GM21367 (cell line): ENCODE results near the gene SASH1.
"Not testable (repeated sequence)": the region's sequence is repeated elsewhere in the genome, so short reads cannot be mapped to it uniquely, and the experiment has no call there.

Experiments
- ATAC-seq: cut with Tn5 transposase; IDR thresholded peaks from one replicate; pipeline ENCODE4 v1.9.1; 2021; ENCODE audit not compliant: unreplicated experiment

Gene SASH1

DNA sequence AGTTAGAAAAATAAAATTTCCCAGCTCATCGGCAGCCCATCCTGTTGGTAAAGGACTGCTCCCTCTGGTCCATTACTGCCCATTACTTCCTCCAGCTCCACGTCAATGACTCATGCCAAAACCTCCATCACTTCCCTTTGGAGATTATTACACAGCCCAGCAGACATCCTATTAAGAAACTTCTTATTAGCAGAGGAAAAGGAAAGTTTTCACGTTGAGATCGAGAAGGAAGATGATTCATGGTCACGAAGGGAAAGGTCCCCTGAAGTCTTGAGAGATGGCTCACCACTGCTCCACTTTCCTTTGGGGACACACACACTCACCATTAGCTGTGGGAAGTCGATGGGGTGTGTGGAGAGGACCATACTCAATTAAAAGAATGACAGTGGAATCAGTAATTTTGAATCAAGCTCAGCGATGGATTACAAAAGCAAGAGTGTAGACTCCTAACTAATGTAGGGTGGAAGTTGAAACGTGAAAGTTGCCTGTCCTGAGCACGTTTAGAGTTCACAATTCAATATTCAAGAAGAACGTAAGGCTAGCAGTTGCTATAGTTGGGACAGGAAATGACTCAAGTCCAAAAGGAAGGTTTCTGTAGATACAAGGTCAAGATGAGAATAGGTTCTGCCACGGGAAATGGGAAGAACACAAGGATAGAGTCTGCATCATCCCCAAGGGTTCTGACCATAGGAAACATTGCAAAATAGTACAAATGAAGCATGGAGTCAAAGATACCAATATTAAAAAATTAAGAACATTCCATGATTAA, 21.6 kb downstream of the SASH1 start:
- no peak for ATAC-seq

DNA sequence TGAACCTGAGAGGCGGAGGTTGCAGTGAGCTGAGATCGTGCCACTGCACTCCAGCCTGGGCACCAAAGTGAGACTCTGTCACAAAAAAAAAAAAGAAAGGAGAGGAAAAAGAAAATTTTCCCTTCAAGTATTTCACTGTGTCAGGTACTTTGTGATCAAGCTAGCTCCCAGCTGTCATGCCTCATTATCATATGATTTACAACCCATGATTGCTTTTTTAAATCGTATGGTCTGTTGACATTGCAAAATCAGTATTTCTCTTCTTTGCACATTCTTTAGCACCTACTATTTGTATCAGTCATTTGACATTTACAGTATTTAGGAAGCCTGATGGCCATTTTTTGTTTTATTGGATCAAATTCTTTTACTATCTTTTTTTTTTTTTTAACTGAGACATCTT, 22.4 kb downstream of the SASH1 start:
- no peak for ATAC-seq

DNA sequence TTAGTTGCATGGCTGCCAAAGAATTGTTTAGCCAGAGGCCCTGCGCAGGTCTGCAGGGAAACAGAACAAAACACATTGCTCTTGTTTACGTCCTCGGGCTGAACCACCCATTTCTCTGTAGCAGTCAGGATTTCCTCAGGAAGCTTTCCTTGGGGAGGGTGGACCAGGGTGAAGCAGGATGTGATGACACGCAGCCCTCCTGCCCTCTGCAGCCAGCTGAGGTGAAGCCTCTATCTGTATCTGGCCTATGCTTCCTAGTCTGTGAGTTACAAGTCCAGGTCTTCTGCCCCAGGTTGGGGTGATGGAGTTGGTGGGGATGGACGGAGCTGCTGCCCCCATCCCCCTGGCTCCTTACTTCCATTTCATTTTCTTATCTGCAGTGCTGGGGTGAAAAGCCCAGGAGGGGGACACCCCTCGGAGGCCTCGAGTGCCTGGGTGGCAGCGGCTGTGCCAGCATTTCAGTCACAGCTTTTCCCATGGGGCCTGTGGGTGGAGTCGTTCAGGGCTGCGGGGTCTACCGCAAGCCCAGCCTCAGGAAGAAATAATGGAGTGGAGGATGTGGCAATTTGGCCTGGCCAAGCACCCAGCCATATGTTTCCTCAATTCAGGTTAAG, 24.9 kb downstream of the SASH1 start:
- no peak for ATAC-seq

DNA sequence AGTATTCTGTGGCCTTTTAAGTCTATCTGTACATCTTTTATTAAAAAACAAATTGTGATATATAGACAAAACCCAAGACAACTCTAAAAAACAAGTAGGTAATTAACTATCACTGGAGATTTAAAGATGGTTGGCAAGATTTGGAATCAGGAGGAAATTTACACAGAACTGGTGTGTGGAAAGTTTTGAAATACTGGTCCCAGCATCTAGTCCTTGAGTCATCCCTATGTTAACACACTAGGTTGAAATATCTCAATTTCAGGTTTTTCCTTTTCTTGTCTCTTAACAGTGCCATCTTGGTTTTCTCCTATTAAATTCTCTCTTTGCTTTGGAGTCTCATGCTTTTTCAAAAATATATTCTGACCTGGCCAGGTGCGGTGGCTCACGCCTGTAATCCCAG, 27.5 kb downstream of the SASH1 start:
- ATAC-seq = no peak

DNA sequence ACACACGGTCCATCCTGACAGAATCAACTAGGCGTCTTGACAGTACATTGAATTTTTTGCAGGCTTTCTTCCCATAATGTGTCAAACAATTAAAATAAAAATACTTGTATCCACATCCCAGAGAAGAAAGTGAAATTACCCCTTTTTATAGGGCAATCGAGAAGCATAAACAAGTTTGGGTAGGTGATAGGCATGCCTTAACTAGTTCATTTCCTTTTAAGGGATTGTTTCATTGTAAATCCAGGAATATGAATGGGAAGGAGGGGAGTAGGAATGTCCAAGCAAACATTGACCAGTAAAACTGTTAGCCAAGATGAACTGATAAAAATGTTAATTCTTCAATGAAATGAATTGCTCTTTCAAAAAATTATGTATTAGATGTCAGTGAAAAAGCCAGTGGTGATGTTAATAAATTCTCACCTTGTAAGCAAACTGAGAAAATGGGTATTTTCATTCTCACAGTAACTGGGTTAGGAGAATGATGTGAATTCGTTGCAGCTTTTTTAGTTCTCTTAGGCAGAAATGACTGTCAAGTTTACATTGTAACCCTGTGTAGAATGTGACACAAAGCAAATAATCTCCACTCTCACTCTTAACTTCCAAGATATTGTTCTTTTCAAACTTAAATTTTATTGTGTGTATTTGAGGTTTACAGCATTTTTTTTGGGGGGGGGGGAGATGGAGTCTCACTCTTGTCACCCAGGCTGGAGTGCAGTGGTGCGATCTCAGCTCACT, 31.6 kb downstream of the SASH1 start:
- ATAC-seq = no peak

DNA sequence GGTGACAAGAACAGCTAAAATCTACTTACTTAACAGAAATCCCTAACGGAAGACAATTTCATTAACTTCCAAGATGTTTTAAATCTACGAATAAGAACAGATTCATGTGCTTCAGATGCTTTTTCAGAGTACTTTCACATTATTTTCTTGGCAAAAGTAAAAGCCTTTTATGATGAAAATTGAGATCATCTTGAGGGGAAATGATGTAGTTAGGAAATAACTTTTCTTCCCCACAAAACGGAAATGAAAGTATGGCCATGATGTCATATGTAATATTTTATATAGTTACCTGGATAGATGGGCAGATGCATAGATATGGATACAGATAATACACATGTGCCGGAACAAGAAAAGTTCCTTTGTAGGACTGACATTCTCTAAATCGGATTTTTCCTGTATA, 32.8 kb downstream of the SASH1 start:
- ATAC-seq = no peak

DNA sequence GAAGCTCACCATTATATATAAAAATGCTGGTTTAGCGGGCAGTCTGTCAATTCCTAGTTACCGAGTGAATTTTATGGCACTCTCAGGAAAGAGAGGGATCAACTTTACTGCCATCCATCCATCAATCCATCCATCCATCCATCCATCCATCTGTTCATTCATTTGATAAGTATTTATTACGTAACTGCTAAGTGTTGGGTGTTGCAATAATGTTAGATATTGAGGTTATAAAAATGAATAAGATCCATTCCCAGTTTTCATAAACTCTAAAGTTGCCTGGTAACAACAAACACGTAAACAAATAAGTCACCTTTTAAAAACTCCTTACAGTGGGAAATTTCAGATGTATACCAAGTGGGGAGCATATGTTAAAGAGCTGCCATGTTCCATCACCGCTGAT, 36.8 kb downstream of the SASH1 start:
- no peak for ATAC-seq

DNA sequence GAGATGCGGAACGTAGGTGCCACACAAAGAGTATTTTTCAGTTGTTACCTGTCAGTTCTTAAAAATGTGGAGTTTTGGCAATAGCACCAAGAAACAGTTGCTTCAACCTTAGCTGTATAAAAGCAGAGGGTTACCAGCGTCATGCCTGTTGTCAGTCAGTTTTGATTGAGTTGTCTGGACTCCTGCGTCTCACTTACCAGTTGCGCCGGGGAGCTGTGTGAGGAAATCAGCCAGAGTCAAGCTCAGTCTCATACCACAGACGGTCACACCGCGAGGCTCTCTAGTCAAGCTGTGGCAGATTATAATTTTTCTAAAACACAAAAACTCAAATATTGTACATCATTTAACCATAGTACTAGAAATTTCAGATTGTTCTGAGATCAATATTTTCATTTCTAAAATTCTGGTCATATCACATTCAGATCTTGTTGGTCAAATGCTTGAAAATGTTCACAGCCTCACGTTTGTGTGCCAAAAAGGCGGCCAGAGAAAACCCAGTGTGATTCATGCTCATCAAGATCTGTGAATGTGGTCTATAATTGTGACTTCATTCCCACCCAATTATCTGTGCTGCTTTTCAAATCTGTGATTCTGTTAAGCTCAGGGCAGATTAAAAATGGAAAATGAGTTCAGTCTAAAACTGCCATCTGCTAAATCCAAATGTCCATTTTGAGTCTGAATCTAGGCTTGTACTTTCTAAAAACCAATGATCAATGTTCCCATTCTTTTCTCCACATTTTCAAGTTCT, 37.5 kb downstream of the SASH1 start:
- no peak for ATAC-seq

DNA sequence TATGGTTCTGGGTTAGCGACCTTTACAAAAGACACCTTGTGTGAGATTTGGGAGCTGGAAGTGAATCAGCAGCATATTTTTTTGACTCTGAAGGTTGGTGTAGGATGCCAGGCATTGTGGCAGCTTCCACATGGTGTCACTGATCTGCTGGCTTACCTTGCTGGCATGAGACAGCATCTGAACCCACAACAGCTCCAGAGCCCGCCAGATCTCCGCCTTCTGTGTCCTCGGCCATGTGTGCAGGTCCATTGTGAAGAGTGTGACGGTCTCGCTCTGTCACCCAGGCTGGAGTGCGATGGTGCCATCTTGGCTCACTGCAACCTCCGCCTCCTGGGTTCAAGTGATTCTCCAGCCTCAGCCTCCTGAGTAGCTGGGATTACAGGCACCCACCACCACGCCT, 39.4 kb downstream of the SASH1 start:
- not testable (repeated sequence) for ATAC-seq

DNA sequence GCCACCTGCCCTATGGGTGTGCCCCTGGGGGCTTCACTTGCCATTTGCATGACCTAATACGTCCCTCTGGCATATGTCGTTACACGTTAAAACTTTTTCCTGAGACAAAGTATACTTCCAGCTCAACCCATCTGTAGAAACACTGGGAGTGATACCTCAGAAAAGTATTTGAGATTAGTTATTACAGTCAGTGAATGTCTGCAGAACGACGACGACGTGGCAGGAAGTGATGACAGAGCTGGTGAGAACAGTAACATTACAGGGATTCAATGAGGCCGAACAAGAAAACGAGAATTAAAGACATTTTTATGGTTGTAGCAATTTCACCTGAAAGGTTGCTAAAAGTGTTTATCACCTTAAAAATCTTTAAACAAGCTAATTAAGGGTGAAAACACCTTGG, 40.2 kb downstream of the SASH1 start:
- ATAC-seq = no peak

DNA sequence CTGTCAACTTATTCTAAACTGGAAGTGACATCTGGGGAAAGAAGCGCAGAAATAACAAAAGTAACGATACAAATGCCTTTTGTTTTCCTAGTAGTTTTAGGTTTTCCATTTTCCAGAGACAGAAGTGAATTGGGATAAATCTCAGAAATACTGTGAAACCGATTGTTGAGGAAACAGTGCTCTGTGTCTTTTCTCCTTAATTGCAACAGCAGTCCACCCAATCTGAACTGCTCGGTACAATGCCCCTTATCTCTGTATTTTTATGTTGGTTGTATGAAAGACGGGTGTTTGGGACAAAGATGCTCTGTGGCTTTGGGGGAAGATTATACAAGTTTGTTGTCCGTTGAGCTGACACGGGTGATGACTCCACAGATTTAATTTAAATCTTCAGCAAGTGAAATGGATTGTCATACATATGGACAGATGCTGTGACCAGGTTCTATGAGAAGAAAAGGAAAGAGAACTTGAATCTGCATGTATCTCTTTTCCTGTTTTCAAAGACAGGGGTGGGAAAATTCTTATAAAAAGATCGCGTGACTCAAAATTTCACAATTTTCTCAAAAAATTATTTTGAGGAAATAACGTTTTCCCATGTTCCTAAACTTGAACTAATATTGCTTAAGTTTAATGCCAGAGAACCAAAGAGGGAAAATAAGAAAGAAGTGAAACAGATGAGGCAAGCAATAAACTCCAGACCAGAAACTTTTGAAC, 41.2 kb downstream of the SASH1 start:
- ATAC-seq = no peak

DNA sequence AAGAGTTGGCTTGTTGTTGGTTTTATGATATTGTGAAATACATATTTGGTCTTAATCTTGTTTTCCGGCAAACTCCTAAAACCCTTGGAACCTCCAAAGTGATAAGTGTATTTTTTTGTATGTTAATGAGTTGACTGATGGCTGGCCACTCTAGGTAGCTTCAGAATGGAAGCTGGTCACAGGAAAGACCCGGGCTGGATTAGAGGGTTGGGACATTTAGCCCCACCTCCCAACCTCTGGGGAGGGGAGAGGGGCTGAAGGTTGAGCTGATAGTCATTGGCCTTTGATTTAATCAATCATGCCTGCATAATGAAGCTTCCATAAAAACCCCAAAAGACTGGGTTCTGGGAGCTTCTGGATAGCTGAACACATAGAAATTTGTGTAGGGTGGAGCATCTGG, 42.7 kb downstream of the SASH1 start:
- ATAC-seq = no peak

DNA sequence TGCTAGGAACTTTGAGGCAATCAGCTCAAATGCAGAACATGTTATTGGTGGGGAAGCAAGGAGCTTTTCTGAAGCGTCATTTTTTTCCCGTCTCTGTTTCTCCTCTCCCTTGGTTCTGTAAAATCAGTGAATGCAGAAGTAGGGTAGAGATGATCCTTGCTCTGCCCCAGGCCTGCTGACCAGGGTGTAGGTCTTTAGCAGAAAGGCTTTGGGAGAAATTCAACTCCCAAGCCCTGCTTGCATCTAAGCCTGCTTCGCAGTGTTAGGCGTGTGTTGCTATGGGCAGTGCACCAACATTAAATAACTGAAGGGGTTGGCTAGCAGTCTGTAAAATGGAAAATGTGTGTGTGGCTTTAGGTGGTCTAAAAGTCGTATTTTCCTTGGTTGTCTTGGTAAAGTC, 45.9 kb downstream of the SASH1 start:
- ATAC-seq = no peak

DNA sequence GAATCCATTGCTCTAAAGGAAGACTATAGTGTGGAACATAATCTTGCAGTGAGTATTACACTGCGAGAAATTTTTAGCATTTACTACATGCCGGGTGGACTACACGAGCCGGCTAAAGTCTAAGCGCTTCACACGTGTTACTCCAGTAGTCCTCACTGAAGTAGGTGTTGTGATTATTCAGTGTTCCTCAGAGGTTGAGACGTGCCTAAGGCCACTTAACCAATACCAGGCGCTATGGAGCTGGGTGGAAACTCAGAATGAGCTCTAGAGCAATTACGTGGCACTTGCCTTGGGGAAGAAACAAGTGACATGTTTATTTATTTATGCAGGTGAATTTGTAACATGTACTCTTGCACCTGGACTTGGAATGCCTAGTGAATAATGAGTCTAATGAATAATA, 46.4 kb downstream of the SASH1 start:
- no peak for ATAC-seq

DNA sequence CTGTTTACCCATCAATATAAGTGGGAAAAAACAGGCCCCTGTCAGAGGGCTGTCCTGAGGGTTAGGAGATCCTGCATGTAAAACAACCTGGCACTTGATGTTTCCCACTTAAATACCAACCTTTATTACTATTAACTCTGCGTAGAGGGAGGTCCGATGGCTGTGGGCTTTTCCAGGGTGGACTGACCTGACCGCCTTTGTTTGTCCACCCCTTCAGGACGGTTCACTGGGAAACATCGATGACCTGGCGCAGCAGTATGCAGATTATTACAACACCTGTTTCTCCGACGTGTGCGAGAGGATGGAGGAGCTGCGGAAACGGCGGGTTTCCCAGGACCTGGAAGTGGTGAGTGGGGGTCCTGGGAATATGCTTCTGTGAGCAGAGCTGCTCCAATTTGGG, 47.3 kb downstream of the SASH1 start:
- ATAC-seq = no peak

DNA sequence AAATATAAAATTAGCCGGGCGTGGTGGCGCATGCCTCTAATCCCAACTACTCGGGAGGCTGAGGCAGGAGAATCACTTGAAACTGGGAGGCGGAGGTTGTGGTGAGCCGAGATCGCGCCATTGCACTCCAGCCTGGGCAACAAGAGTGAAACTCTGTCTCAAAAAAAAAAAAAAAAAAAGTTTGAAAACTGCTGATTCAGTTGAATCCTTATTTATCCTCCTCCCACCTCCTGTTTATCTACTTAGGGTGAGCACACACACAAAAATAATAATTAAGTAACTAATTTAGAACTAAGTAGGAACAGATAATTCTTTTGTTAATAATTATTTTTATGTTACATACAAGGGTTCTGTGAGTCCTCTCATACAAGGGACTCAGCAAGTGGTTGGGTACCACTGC, 49.5 kb downstream of the SASH1 start:
- not testable (repeated sequence) for ATAC-seq

DNA sequence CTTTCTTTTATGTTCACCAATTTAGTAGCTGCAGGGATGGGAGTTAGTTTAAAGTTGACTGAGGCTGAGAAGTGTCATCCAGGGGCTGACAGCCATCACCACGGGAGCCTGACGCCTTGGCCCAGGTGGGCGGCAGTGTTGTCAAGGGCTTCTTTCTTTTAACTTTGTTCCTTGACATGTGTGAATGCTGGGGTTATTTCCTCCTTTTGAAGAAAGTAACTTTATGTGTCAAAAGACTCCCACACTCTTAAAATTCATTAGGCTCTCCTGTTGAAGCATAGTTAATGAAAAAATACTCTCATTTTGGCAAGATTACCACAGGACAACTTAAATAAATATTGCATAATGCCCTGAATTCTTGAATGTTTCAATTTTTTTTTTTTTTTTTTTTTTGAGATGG, 50.0 kb downstream of the SASH1 start:
- ATAC-seq = no peak

DNA sequence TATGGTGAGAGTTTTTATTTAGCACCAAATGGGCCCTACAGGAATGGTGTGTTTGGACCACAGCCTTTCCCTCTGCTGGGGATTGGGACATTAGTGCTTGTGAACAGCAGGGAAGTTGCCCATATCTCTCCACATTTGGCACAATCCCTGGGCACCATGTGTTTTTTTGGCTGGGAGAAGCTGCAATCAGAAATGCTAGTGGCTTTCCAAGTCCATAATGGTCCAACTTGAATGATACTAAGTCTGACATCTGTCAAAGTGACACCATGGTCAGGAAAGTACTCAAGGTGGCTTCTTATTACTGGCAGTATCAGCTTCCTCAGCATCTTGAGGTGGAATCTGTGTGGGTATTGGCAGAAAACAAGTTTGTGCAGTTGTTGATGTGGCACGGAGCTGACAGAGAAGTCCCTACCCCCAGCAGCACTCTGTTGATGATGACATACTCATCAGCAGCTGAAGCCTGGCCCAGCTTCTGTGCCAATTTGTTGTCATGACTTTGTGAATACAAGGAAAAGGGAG, 53.0 kb downstream of the SASH1 start:
- ATAC-seq = no peak

DNA sequence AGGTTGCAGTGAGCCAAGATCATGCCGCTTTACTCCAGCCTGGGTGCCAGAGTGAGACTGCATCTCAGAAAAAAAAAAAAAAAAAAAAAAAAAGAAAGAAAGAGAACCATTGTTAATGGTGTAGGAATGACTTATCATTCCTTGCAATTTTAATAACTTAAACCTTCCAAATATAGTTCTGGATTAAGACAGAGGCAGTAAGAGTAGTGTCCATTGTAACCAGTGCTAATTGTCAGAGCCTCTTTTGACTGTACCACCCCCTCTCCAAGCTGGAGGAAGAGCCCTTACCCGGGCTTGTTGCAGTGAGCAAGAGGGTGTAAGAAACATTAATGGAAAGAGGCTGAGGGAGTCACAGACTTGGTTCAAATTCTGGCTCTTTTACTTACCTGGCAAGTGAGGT, 53.8 kb downstream of the SASH1 start:
- ATAC-seq = no peak

DNA sequence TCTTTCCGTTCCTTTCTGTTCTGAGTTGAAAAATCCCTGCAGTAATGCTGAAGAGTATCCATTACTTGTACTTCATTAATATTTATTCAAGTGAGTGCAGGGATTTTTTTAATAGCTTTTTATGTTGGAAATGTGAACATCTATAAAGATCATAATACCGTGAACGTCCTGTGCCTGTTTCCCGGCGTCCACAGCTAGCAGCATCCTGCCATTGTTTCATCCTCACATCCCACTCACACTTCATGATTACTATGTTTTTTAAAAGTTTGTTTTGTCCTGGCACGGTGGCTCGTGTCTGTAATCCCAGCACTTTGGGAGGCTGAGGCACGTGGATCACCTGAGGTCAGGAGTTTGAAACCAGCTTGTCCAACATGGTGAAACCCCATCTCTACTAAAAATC, 54.3 kb downstream of the SASH1 start:
- no peak for ATAC-seq

DNA sequence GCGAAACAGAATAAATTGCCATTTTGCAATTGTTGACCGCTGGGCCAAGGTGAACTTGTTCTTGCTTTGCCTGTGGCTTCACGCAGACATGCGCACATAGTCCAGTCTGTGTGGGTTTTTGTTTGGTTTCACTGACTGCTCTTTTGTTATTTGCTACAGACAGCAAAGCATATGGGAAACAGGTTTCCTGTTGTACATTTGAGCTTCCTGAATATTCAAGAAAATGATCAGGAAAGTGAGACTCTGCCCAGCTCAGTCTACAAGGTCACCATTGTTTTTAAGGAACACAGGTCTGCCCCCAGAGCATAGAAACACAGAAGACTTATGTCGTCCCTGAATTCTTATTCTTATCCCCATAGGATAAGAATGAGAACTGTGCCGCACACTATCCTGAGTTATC, 55.6 kb downstream of the SASH1 start:
- no peak for ATAC-seq
